Endothelial cell of umbilical vein (primary cell): ENCODE data around the gene CCL7. TPM values are rescaled to one million over a fixed set of nuclear protein-coding genes. Genes with fewer than 3 reads are reported as not detected.

Source experiments
- BruUV-seq: library from RNA; stranded (reverse); fragments of 400-500 nt; replicated peaks from 2 replicates; lab custom pipeline; 2021; lab: Mats Ljungman, UMichigan
- CTCF ChIA-PET: fragments of 300-600, 350-600 bp; sonication (Branson Sonifier 250); formaldehyde crosslinking; loops from one replicate; lab custom pipeline; 2021; ENCODE audit warnings: antibody characterized with exemption, inconsistent platforms; lab: Charles Lee
- POLR2A ChIA-PET: fragments of 300-600, 350-600 bp; sonication (Branson Sonifier 250); formaldehyde crosslinking; loops from one replicate; lab custom pipeline; 2021; ENCODE audit warnings: antibody characterized with exemption, inconsistent platforms; lab: Charles Lee
- DNase-seq: peaks from one replicate; pipeline ENCODE4 v3.0.0-alpha.2; 2011; ENCODE audit warnings: low read depth, low spot score
- FAIRE-seq: peaks from 2 replicates; lab custom pipeline; 2011; peaks lifted over from hg19 to GRCh38; lab: Jason Lieb, UNC
- H2AFZ ChIP-seq: 2 replicates; pipeline ENCODE4 v1.6.0; 2012; ENCODE audit warnings: low read depth, low read length, control low read depth, inconsistent platforms
- H3K27ac ChIP-seq: 2 replicates; pipeline ENCODE4 v1.5.1; 2011; ENCODE audit warnings: low read depth, mild to moderate bottlenecking, control low read depth, low read length, moderate library complexity; ENCODE audit not compliant: insufficient read depth
- H3K27me3 ChIP-seq, 2 experiments: 2 replicates each; pipeline versions ENCODE4 v1.6.0 to v1.6.1; 2011; ENCODE audit warnings: low read length in 2 of 2, mixed read lengths in 1 of 2; ENCODE audit not compliant: control insufficient read depth in 2 of 2, insufficient read depth in 2 of 2
- H3K36me3 ChIP-seq, 2 experiments: 2 replicates in 1 of 2; 3 replicates in 1 of 2; pipeline ENCODE4 v1.5.1; 2011; ENCODE audit warnings: low read length in 2 of 2, mild to moderate bottlenecking in 1 of 2, moderate library complexity in 1 of 2; ENCODE audit not compliant: control insufficient read depth in 2 of 2, insufficient read depth in 2 of 2; ENCODE audit errors: extremely low read depth in 1 of 2
- H3K4me1 ChIP-seq: 3 replicates; pipeline ENCODE4 v1.5.1; 2011; ENCODE audit warnings: mild to moderate bottlenecking, low read length; ENCODE audit not compliant: control insufficient read depth, insufficient read depth; ENCODE audit errors: extremely low read depth
- H3K4me2 ChIP-seq: 2 replicates; pipeline ENCODE4 v1.6.1; 2011; ENCODE audit warnings: low read length, control low read depth, mixed read lengths; ENCODE audit not compliant: insufficient read depth
- H3K4me3 ChIP-seq, 3 experiments: fragments of 200-600 bp in 1 of 3; sonication (generic), shearing (Covaris generic) in 1 of 3; replicated peaks in 1 of 3; 2 replicates each; pipeline ENCODE4 v1.5.1; 2011 to 2016; ENCODE audit warnings: control low read depth in 3 of 3, low read length in 3 of 3, mild to moderate bottlenecking in 2 of 3, inconsistent platforms in 1 of 3, low read depth in 1 of 3, moderate library complexity in 1 of 3; ENCODE audit not compliant: insufficient read depth in 1 of 3
- H3K79me2 ChIP-seq: 2 replicates; pipeline ENCODE4 v1.6.0; 2012; ENCODE audit warnings: low read length, inconsistent platforms; ENCODE audit not compliant: control insufficient read depth, insufficient read depth
- H3K9ac ChIP-seq: replicated peaks from 2 replicates; pipeline ENCODE3; 2011; ENCODE audit warnings: low read length, control low read depth; ENCODE audit not compliant: insufficient read depth; ENCODE audit errors: extremely low read depth
- H3K9me1 ChIP-seq: replicated peaks from 3 replicates; pipeline ENCODE4 v1.6.0; 2011; ENCODE audit warnings: mild to moderate bottlenecking, low read length; ENCODE audit not compliant: control insufficient read depth, insufficient read depth; ENCODE audit errors: extremely low read depth
- H3K9me3 ChIP-seq: replicated peaks from 2 replicates; pipeline ENCODE4 v1.5.1; 2012; ENCODE audit warnings: low read length, inconsistent platforms; ENCODE audit not compliant: control insufficient read depth, insufficient read depth
- H4K20me1 ChIP-seq: replicated peaks from 2 replicates; pipeline ENCODE3; 2011; ENCODE audit warnings: mild to moderate bottlenecking, low read length; ENCODE audit not compliant: control insufficient read depth, insufficient read depth; ENCODE audit errors: extremely low read depth
- EZH2 ChIP-seq: IDR thresholded peaks from 2 replicates; pipeline ENCODE4 v1.6.1; 2012; ENCODE audit warnings: borderline replicate concordance, low read depth, mild to moderate bottlenecking, moderate library complexity, low read length, inconsistent platforms; ENCODE audit not compliant: severe bottlenecking
- FOS ChIP-seq: IDR thresholded peaks from 2 replicates; pipeline ENCODE4 v1.6.1; 2011; ENCODE audit warnings: mild to moderate bottlenecking, low read length, moderate library complexity, borderline replicate concordance; ENCODE audit not compliant: insufficient read depth
- GATA2 ChIP-seq: IDR thresholded peaks from 2 replicates; pipeline ENCODE4 v1.7.0; 2011; ENCODE audit warnings: low read depth, mild to moderate bottlenecking, moderate library complexity, mixed read lengths, low read length; ENCODE audit not compliant: insufficient read length, insufficient read depth
- JUN ChIP-seq: IDR thresholded peaks from 2 replicates; pipeline ENCODE4 v1.6.1; 2011; ENCODE audit warnings: borderline replicate concordance, low read depth; ENCODE audit not compliant: insufficient read length, insufficient read depth
- MYC ChIP-seq: IDR thresholded peaks from one replicate; pipeline ENCODE4 v1.6.1; 2011; ENCODE audit warnings: mild to moderate bottlenecking, low read depth, low read length
- POLR2A ChIP-seq: IDR thresholded peaks from 2 replicates; pipeline ENCODE4 v1.6.1; 2012; ENCODE audit warnings: low read depth, mild to moderate bottlenecking, control low read depth, low read length
- POLR2AphosphoS5 ChIP-seq: IDR thresholded peaks from 2 replicates; pipeline ENCODE4 v1.6.1; 2012; ENCODE audit warnings: low read depth, mild to moderate bottlenecking, control low read depth, low read length, moderate library complexity; ENCODE audit not compliant: insufficient read depth
- dilution Hi-C: fragments of 300-500 bp; cut with MboI; formaldehyde crosslinking; loops from one replicate; pipeline ENCODE4 v1.15.0; 2019; ENCODE audit warnings: low sequenced_read_pairs; ENCODE audit not compliant: extremely low pct_ligation_motif_present
- intact Hi-C: fragments of 100-400 bp; cut with micrococcal nuclease; formaldehyde crosslinking; loops from one replicate; pipeline ENCODE4 v1.10.0; 2022
- polyA plus RNA-seq, 4 experiments: library from polyadenylated mRNA; depleted of rRNA in 3 of 4; stranded (reverse) in 3 of 4; unstranded in 1 of 4; fragments of >200 nt; gene quantifications; 2 replicates each; pipeline versions ENCODE4 v1.2.1 to v1.2.3, GENCODE V29; 2011 to 2012; ENCODE audit warnings: missing spikeins in 1 of 4
- total RNA-seq: library from RNA; stranded (reverse); gene quantifications from 2 replicates; pipeline ENCODE4 v1.2.3, GENCODE V29; 2021
- TF ChIP-seq, protein P1 (sequence below), 2 donors: IDR thresholded peaks; 1 replicate in 1 of 2; 2 replicates in 1 of 2; pipeline ENCODE4 v1.5.1; 2011; ENCODE audit warnings: low read length in 2 of 2, mild to moderate bottlenecking in 2 of 2, moderate library complexity in 2 of 2, control low read depth in 1 of 2, inconsistent platforms in 1 of 2, low read depth in 1 of 2; ENCODE audit not compliant: insufficient read depth in 1 of 2; ENCODE audit errors: extremely low read depth in 1 of 2
- TF ChIP-seq, protein P2 (sequence below): IDR thresholded peaks from 2 replicates; pipeline ENCODE4 v1.6.1; 2011; ENCODE audit not compliant: insufficient read depth, insufficient read length

Gene CCL7
- total and polyA plus RNA-seq, 2 donors (not counting 3 experiments of a cell fraction or from before 2014, with no cell fraction given): 0.25 TPM; not detected in 1

DNA sequence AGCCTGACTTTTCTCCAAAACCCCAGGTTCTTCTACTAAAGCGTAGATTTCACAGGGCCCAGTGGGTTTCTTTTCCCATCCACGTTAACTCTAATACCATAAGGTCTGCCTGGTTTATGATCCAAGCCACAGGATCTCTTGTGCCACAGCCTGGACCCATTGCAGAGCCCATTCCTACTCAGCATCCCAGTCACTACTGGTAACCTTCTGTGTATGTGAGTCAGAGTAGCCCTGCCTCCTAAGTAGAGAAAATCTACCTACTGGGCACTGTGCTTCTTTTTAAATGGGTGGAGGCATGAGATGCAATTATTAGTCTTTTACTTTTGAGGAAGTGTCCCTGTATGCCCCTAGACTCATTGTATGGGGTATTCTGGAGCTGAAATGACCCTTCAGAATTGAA, 29.0 kb downstream of the CCL7 start:
- POLR2A ChIA-PET: no interaction called here
- H3K36me3 ChIP-seq: no peaks in the 10 kb centered on the region
- FAIRE-seq (no peak), DNase-seq (no peak)
- dilution Hi-C loops: no loop called here
- no peaks in the 10 kb centered on the region for H3K9me1 ChIP-seq
- H3K4me3 ChIP-seq: no peak overlapping the region
- no peak overlapping the region for H3K9ac ChIP-seq
- no peak overlapping the region for H3K27ac ChIP-seq
- H3K9me3 ChIP-seq: no peaks in the 10 kb centered on the region
- H3K4me2 ChIP-seq: no peak overlapping the region
- no peaks in the 10 kb centered on the region for H3K79me2 ChIP-seq
- CTCF ChIA-PET: interaction anchor here (1.3 to 11.1 kb wide), 2 partner anchors 62 to 99 kb away, joined by 3 to 179 read pairs; partner anchors contain the start of gene CCL1
- H2AFZ ChIP-seq: no peak overlapping the region
- intact Hi-C loops: no loop called here
- H3K4me1 ChIP-seq: peaks cover 7% of the 10 kb centered on the region
- no TSS peak for BruUV-seq
- no peaks in the 10 kb centered on the region for H4K20me1 ChIP-seq
- TF ChIP-seq POLR2A (no peak), POLR2AphosphoS5 (no peak), GATA2 (no peak), EZH2 (no peak), MYC (no peak), JUN (no peak), FOS (no peak)
- TF ChIP-seq, protein P1, sequence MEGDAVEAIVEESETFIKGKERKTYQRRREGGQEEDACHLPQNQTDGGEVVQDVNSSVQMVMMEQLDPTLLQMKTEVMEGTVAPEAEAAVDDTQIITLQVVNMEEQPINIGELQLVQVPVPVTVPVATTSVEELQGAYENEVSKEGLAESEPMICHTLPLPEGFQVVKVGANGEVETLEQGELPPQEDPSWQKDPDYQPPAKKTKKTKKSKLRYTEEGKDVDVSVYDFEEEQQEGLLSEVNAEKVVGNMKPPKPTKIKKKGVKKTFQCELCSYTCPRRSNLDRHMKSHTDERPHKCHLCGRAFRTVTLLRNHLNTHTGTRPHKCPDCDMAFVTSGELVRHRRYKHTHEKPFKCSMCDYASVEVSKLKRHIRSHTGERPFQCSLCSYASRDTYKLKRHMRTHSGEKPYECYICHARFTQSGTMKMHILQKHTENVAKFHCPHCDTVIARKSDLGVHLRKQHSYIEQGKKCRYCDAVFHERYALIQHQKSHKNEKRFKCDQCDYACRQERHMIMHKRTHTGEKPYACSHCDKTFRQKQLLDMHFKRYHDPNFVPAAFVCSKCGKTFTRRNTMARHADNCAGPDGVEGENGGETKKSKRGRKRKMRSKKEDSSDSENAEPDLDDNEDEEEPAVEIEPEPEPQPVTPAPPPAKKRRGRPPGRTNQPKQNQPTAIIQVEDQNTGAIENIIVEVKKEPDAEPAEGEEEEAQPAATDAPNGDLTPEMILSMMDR (IDR thresholded peaks at IDR 0.05; ENCODE audit: extremely low read depth in 1 of 2, insufficient read depth in 1 of 2, low read depth in 1 of 2, low read length in 2 of 2): no peak
- TF ChIP-seq, protein P2, sequence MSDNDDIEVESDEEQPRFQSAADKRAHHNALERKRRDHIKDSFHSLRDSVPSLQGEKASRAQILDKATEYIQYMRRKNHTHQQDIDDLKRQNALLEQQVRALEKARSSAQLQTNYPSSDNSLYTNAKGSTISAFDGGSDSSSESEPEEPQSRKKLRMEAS: no peak
- peaks cover 0 to 2% of the 10 kb centered on the region in 2 experiments for H3K27me3 ChIP-seq
